ENCODE data around the gene FOSL2. TPM values are rescaled to one million over a fixed set of nuclear protein-coding genes. Genes with fewer than 3 reads are reported as not detected.

The FOSL2 gene
- total and polyA plus RNA-seq, 2 donors (not counting 1 experiment from before 2014, with no cell fraction given), result 2.5 to 37.7 TPM

- no peak overlapping the region for H3K27ac Mint-ChIP-seq
- intact Hi-C loops (cut with micrococcal nuclease), result no loop called here
Observed at GRCh38 chr2:28343184-28343942, 49.3 kb upstream of the FOSL2 start.

More at GRCh38 chr2:28343184-28343942, 49.3 kb upstream of the FOSL2 start:
- POLR2A ChIA-PET, result no interaction called here
- 80% methylated on average over 1 of the region's 5 CpGs for WGBS (ENCODE audit: insufficient coverage)
- TF ChIP-seq, protein P1, sequence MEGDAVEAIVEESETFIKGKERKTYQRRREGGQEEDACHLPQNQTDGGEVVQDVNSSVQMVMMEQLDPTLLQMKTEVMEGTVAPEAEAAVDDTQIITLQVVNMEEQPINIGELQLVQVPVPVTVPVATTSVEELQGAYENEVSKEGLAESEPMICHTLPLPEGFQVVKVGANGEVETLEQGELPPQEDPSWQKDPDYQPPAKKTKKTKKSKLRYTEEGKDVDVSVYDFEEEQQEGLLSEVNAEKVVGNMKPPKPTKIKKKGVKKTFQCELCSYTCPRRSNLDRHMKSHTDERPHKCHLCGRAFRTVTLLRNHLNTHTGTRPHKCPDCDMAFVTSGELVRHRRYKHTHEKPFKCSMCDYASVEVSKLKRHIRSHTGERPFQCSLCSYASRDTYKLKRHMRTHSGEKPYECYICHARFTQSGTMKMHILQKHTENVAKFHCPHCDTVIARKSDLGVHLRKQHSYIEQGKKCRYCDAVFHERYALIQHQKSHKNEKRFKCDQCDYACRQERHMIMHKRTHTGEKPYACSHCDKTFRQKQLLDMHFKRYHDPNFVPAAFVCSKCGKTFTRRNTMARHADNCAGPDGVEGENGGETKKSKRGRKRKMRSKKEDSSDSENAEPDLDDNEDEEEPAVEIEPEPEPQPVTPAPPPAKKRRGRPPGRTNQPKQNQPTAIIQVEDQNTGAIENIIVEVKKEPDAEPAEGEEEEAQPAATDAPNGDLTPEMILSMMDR (IDR thresholded peaks at IDR 0.05), result no peak
- TF ChIP-seq EZH2 (IDR thresholded peaks at IDR 0.05; ENCODE audit: borderline replicate concordance, insufficient read depth, low read depth, low read length, poor library complexity, severe bottlenecking), result no peak
- Histone ChIP-seq H3K79me2 (ENCODE audit: control insufficient read depth, insufficient read depth, low read length) (no peaks in the 10 kb centered on the region), H3K4me2 (replicated peaks; ENCODE audit: low read depth, low read length, poor library complexity, severe bottlenecking) (no peak overlapping the region), H3K27me3 (replicated peaks in 1 of 4; ENCODE audit: control extremely low read depth in 1 of 4, control insufficient read depth in 3 of 4, insufficient read depth in 4 of 4, low read length in 3 of 4) (peaks cover 0 to 3% (median 0%) of the 10 kb centered on the region in 4 experiments), H3K4me3 (ENCODE audit: control extremely low read depth in 1 of 5, extremely low read depth in 1 of 5, insufficient read depth in 1 of 5, low read depth in 2 of 5, low read length in 4 of 5) (no peak overlapping the region), H3K9me3 (ENCODE audit: control extremely low read depth in 1 of 3, control insufficient read depth in 2 of 3, insufficient read depth in 1 of 3, low read length in 2 of 3) (no peaks in the 10 kb centered on the region), H3K27ac (ENCODE audit: low read length in 2 of 2) (no peak overlapping the region), H2AFZ (ENCODE audit: insufficient read depth, low read depth, low read length, poor library complexity, severe bottlenecking) (no peak overlapping the region), H3K36me3 (replicated peaks in 1 of 2; ENCODE audit: control extremely low read depth in 1 of 2, control insufficient read depth in 1 of 2, extremely low read depth in 1 of 2, insufficient read depth in 2 of 2, low read length in 1 of 2) (no peaks in the 10 kb centered on the region), H3K9ac (ENCODE audit: low read length) (no peak overlapping the region), H4K20me1 (ENCODE audit: control insufficient read depth, insufficient read depth, low read length, poor library complexity, severe bottlenecking) (no peaks in the 10 kb centered on the region), H3K4me1 (ENCODE audit: control insufficient read depth in 2 of 2, insufficient read depth in 2 of 2, low read length in 2 of 2) (no peaks in the 10 kb centered on the region)
- ATAC-seq (ENCODE audit: low read depth) (no peak), DNase-seq (no peak)
- Mint-ChIP-seq H3K9me3 (ENCODE audit: insufficient read depth) (no peaks in the 10 kb centered on the region), H3K4me1 (no peaks in the 10 kb centered on the region), H3K27me3 (no peaks in the 10 kb centered on the region), H3K4me3 (no peak overlapping the region)
- CTCF ChIA-PET, result interaction anchor here (1.2 kb wide), 1 partner anchor 26 kb away, joined by 3 read pairs; no protein-coding TSS in a partner anchor
